ENCODE measurements around the gene DEAF1.

DEAF1 gene

DNA sequence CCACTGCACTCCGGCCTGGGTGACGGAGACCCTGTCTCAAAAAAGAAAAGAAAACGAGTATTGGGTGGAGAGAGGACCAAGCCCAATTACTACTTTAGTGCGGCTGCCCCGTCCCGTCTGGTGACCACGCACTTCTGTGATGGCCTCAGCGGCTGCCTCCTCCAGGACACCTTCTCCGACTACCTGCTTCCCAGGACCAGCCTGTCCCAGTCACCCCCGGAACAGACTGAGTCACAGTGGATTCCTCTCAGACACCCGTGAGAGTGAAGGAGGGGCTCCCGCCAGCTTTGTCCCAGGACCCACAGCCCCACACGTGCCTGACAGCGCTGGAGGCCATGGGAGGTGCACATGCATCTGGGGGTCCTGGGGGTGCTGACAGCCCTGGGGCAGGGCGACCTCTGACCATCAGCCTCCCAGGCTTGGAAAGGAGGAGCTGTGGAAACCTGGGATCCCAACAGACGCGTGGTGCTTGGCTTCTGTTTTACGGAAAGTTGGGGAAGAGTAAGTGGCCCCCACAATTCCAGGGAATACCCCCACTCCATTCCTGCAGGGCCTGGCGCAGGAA is 53.1 kb downstream of the DEAF1 start:
- no peak for DNase-seq

GRCh38 chr11:640021-640706 is 54.9 kb downstream of the DEAF1 start:
- no peak for DNase-seq

DNA sequence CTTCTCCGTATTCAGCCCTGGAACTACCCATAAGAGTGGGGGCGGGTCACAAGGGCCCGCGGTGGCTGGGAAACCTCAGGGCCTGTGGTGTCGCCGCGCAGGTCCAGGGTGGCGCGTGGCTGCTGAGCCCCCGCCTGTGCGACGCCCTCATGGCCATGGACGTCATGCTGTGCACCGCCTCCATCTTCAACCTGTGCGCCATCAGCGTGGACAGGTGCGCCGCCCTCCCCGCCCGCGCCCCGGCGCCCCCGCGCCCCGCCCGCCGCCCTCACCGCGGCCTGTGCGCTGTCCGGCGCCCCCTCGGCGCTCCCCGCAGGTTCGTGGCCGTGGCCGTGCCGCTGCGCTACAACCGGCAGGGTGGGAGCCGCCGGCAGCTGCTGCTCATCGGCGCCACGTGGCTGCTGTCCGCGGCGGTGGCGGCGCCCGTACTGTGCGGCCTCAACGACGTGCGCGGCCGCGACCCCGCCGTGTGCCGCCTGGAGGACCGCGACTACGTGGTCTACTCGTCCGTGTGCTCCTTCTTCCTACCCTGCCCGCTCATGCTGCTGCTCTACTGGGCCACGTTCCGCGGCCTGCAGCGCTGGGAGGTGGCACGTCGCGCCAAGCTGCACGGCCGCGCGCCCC is 55.6 kb downstream of the DEAF1 start:
- no peak for DNase-seq

- no peak for DNase-seq
These were observed 56.2 kb downstream of the DEAF1 start for GRCh38 chr11:638631-639331.

GRCh38 chr11:637593-638521 is 57.2 kb downstream of the DEAF1 start:
- no peak for DNase-seq

DNA sequence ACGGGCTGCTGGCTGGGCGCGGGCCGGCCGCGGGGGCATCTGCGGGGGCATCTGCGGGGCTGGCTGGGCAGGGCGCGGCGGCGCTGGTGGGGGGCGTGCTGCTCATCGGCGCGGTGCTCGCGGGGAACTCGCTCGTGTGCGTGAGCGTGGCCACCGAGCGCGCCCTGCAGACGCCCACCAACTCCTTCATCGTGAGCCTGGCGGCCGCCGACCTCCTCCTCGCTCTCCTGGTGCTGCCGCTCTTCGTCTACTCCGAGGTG is 57.8 kb downstream of the DEAF1 start:
- no peak for DNase-seq

- DNase-seq: no peak
These were observed 58.3 kb downstream of the DEAF1 start, which contains the start of gene DRD4 for GRCh38 chr11:636511-637332. Gene DRD4, plus strand, starts transcription at chr11:637269. Its CDS starts 36 bp downstream, at chr11:637305.

DNA sequence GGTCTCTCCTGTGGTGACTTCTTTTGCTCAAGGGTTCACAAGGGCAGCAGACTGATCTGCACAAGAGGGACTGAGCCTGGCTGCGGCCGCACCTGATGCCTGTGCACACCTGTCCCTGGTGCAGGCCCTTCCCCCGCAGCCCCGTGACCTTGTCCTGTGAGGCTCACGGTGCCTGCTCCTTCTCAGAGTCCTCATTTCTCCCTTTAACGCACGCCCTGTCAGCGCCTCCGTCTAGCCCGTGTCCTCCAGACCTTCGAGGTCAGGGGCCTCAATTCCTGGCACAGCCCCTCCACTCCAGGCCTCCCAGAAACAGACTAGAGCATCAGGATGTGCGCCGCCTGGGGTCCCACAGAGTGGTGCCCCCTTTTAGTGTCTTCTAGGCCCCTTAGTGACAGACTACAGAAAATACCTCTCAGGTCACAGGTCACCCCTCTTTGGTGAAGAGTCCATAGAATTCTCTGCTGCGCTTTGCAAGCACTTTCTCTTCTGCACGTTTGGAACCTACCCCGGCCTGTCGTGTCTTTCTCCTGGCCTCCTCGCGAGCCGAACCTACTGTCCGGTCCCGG is 59.0 kb downstream of the DEAF1 start:
- DNase-seq: no peak

GRCh38 chr11:630871-631270 is 64.2 kb downstream of the DEAF1 start:
- no peak for DNase-seq

GRCh38 chr11:629237-629583 is 65.8 kb downstream of the DEAF1 start:
- DNase-seq: no peak

DNA sequence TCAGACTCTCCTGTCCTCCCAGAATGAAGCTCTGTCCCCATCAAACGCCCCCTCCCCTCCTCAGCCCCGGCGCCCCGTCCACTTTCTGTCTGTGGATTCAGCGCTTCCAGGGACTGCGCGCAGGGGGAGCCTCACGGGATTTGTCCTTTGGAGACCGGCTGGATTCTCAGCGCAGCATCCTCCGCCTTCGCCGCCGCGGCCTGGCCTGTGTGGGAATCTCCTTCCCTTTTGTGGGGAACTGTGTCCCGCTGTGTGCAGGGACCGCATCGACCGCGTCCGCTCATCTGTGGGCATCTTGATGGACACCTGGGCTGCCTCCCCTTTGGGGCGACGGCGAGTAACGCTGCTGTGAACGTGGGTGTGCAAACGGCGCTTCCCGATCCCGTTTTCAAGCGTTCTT is 67.0 kb downstream of the DEAF1 start:
- DNase-seq: no peak

DNA sequence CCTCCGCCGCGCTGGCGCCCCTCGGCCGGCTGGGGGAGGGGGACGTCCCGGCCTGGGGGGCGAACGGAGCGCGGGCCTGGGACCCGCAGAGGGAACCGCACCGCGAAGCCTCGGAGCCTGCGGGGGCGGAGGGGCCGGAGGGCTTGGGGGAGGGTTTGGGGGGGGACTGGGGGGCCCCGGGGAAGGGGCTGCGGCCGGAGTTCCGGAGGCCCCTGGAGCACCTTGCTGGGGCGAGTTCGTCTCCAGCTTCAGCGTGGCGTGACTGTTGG is 67.8 kb downstream of the DEAF1 start:
- DNase-seq: no peak

DNA sequence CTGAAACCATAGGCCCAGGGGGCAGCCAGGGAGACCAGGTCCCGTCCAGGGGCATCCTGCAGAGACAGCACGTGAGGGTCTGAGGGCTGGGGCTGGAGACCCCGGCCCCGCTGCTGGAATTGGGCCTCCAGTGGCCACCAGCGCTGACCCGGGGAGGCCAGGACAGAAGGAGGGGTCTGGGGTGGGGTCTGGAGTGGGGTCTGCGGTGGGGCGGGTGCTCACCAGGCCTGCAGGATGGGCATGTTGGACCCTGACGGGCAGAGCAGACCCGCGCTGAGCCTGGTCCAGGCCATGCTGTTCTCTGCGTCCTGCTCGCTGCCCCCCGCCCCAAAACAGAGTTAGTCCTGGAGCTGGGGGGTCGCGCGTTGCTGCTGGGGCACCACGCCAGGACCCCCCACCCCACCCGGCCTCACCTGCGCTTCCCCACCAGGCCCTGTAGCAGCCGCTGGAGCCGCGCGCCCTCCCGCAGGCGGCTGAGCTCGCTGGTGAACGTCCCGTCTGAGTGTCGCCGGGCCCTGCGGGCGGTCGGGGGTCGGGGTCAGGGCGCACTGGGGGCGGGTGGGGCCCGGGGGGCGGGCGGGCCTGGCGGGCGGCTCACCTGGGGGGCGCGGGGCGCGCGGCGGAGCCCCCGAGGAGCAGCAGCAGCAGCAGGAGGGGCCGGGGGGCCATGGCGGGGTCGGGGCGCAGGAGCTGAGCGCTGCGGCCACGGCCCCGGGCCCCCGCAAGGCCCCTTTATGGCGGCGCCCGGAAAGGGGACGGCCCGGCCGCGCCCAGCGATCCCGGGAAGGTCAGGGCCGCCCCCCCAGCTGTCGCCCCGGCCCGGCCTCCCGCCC is 68.3 kb downstream of the DEAF1 start, which contains the start of gene SCT:
Gene SCT, minus strand, starts transcription at position 707 of the 833 bp plus-strand sequence. Its CDS starts 38 bp downstream, at position 669.
- DNase-seq: no peak

- DNase-seq: no peak
These were observed 69.3 kb downstream of the DEAF1 start for GRCh38 chr11:625636-626268.

- no peak for DNase-seq
These were observed 70.1 kb downstream of the DEAF1 start, which contains the start of gene CDHR5 for GRCh38 chr11:624705-625635. Gene CDHR5, minus strand, starts transcription at chr11:624955. Its CDS starts 53 bp downstream, at chr11:624902.

GRCh38 chr11:623999-624704 is 70.9 kb downstream of the DEAF1 start:
- no peak for DNase-seq

DNA sequence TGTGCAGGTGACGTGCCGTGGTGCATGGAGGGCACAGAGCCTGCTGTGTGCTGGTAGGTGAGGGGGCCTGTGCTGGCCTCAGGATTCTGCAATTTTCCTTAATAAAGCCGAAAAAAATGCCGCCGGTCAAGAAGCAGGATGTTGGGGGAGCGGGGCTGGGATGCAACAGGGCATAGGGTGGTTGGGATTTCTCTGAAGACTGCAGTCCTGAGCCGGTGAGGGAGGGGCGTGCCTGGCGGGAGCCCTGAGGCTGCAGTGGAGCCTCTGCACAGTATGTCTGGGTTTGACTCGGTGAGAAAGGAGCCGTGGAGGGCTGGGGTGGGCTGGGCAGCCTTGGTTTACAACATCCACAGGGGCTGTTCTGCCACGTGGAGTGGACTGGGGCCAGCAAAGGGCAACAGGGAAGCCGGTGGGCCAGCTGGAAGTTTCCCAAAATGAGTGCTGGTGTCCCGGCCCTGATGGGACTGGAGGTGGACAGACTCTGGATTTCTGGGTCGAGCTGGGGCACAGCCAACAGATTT is 71.6 kb downstream of the DEAF1 start:
- no peak for DNase-seq

DNA sequence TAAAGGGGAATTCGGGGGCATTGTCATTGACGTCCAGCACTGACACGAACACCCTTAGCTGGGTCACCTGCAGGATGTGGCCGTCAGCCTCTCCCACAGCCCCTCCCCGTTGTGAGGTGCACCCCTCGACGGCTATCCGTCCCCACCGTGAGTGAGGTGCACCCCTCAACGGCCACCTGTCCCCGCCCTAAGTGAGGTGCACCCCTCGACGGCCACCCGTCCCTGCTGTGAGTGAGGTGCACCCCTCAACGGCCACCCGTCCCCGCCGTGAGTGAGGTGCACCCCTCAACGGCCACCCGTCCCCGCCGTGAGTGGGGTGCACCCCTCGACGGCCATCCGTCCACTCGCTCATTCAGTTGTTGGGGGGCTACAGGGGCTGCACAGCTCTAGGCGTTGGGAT is 73.2 kb downstream of the DEAF1 start:
- no peak for DNase-seq
